SK-N-SH treated with all-trans-retinoic acid at 6 μM for 48 hours (cell line): ENCODE data around the gene ABCA8.

Source experiments
- ARNTL ChIP-seq: fragments of 450-650 bp; formaldehyde crosslinking; IDR thresholded peaks from 2 replicates; pipeline ENCODE4 v1.5.0; 2020; ENCODE audit warnings: low read depth, mild to moderate bottlenecking, moderate library complexity, borderline replicate concordance
- BACH2 ChIP-seq: fragments of 250-450 bp; sonication (Bioruptor Pico); IDR thresholded peaks from 2 replicates; pipeline ENCODE4 v1.9.0; 2021; ENCODE audit warnings: mild to moderate bottlenecking, borderline replicate concordance
- CSDC2 ChIP-seq: fragments of 250-450 bp; sonication (Bioruptor Pico); IDR thresholded peaks from 2 replicates; pipeline ENCODE4 v1.5.0; 2020; ENCODE audit warnings: mild to moderate bottlenecking, moderate library complexity
- GLIS3 ChIP-seq: fragments of 250-450 bp; sonication (Bioruptor Pico); IDR thresholded peaks from 2 replicates; pipeline ENCODE4 v1.5.0; 2020; ENCODE audit warnings: mild to moderate bottlenecking, moderate library complexity
- ISL1 ChIP-seq: fragments of 250-450 bp; sonication (Bioruptor Pico); IDR thresholded peaks from 2 replicates; pipeline ENCODE4 v2.1.2; 2022; ENCODE audit warnings: mild to moderate bottlenecking, moderate library complexity
- PPARA ChIP-seq: fragments of 250-450 bp; sonication (Bioruptor Pico); IDR thresholded peaks from 2 replicates; pipeline ENCODE4 v1.5.0; 2020; ENCODE audit warnings: mild to moderate bottlenecking, borderline replicate concordance
- RARB ChIP-seq: fragments of 250-450 bp; sonication (Bioruptor Pico); IDR thresholded peaks from 2 replicates; pipeline ENCODE4 v1.8.0; 2021; ENCODE audit warnings: mild to moderate bottlenecking, moderate library complexity
- TCF4 ChIP-seq: fragments of 250-450 bp; sonication (Bioruptor Pico); IDR thresholded peaks from 2 replicates; pipeline ENCODE4 v1.8.0; 2021; ENCODE audit warnings: mild to moderate bottlenecking, moderate library complexity, borderline replicate concordance
- ZFP3 ChIP-seq: fragments of 250-450 bp; sonication (Bioruptor Pico); IDR thresholded peaks from 2 replicates; pipeline ENCODE4 v1.5.0; 2020; ENCODE audit warnings: mild to moderate bottlenecking, moderate library complexity
- ZFP30 ChIP-seq: fragments of 450-650 bp; formaldehyde crosslinking; IDR thresholded peaks from 2 replicates; pipeline ENCODE4 v1.5.0; 2022; ENCODE audit warnings: mild to moderate bottlenecking, moderate library complexity
- ZNF565 ChIP-seq: fragments of 450-650 bp; formaldehyde crosslinking; conservative IDR thresholded peaks from 2 replicates; pipeline ENCODE4 v1.5.0; 2020; ENCODE audit warnings: low read depth, mild to moderate bottlenecking, moderate library complexity
- TF ChIP-seq, protein P1 (sequence below): fragments of 250-450 bp; sonication (Bioruptor Pico); IDR thresholded peaks from 2 replicates; pipeline ENCODE4 v1.8.0; 2020; ENCODE audit warnings: mild to moderate bottlenecking, moderate library complexity, borderline replicate concordance
- TF ChIP-seq, protein P2 (sequence below): fragments of 250-450 bp; sonication (Bioruptor Pico); IDR thresholded peaks from 2 replicates; pipeline ENCODE4 v1.5.1; 2020; ENCODE audit warnings: low read depth, mild to moderate bottlenecking, moderate library complexity
- TF ChIP-seq, protein P3 (sequence below): fragments of 250-450 bp; sonication (Bioruptor Pico); IDR thresholded peaks from 2 replicates; pipeline ENCODE4 v1.5.0; 2020; ENCODE audit warnings: mild to moderate bottlenecking, moderate library complexity

DNA sequence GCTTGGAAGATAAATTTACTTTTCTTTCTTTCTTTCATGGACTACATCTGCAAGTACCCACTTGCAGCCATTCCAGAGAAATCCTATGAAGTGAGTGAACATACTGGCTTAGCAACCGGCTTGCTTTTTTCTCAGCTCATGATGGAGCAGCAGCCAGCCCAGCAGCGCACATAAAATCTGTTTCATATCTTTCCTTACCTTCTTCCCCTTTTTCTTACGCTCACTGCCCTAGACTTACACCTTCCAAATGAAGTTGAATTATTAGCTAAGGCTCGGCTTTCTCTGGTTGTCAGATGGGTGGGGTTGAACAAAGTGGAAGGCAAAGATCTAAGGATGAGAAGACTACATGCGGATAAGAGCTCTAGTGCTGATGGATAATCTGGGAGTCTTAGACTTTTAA is 13.9 kb upstream of the ABCA8 start:
- TF ChIP-seq PPARA (no peak), ZNF565 (CRISPR knock-in tag) (no peak), ISL1 (CRISPR knock-in tag) (no peak), ZFP3 (CRISPR knock-in tag) (no peak), ARNTL (CRISPR knock-in tag) (no peak), ZFP30 (CRISPR knock-in tag) (no peak), CSDC2 (CRISPR knock-in tag) (no peak), BACH2 (CRISPR knock-in tag) (no peak), TCF4 (CRISPR knock-in tag) (no peak), RARB (CRISPR knock-in tag) (no peak), GLIS3 (CRISPR knock-in tag) (no peak)
- TF ChIP-seq, protein P1, sequence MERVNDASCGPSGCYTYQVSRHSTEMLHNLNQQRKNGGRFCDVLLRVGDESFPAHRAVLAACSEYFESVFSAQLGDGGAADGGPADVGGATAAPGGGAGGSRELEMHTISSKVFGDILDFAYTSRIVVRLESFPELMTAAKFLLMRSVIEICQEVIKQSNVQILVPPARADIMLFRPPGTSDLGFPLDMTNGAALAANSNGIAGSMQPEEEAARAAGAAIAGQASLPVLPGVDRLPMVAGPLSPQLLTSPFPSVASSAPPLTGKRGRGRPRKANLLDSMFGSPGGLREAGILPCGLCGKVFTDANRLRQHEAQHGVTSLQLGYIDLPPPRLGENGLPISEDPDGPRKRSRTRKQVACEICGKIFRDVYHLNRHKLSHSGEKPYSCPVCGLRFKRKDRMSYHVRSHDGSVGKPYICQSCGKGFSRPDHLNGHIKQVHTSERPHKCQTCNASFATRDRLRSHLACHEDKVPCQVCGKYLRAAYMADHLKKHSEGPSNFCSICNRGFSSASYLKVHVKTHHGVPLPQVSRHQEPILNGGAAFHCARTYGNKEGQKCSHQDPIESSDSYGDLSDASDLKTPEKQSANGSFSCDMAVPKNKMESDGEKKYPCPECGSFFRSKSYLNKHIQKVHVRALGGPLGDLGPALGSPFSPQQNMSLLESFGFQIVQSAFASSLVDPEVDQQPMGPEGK (CRISPR knock-in tag) = no peak
- TF ChIP-seq, protein P2, sequence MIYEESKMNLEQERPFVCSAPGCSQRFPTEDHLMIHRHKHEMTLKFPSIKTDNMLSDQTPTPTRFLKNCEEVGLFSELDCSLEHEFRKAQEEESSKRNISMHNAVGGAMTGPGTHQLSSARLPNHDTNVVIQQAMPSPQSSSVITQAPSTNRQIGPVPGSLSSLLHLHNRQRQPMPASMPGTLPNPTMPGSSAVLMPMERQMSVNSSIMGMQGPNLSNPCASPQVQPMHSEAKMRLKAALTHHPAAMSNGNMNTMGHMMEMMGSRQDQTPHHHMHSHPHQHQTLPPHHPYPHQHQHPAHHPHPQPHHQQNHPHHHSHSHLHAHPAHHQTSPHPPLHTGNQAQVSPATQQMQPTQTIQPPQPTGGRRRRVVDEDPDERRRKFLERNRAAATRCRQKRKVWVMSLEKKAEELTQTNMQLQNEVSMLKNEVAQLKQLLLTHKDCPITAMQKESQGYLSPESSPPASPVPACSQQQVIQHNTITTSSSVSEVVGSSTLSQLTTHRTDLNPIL = no peak
- TF ChIP-seq, protein P3, sequence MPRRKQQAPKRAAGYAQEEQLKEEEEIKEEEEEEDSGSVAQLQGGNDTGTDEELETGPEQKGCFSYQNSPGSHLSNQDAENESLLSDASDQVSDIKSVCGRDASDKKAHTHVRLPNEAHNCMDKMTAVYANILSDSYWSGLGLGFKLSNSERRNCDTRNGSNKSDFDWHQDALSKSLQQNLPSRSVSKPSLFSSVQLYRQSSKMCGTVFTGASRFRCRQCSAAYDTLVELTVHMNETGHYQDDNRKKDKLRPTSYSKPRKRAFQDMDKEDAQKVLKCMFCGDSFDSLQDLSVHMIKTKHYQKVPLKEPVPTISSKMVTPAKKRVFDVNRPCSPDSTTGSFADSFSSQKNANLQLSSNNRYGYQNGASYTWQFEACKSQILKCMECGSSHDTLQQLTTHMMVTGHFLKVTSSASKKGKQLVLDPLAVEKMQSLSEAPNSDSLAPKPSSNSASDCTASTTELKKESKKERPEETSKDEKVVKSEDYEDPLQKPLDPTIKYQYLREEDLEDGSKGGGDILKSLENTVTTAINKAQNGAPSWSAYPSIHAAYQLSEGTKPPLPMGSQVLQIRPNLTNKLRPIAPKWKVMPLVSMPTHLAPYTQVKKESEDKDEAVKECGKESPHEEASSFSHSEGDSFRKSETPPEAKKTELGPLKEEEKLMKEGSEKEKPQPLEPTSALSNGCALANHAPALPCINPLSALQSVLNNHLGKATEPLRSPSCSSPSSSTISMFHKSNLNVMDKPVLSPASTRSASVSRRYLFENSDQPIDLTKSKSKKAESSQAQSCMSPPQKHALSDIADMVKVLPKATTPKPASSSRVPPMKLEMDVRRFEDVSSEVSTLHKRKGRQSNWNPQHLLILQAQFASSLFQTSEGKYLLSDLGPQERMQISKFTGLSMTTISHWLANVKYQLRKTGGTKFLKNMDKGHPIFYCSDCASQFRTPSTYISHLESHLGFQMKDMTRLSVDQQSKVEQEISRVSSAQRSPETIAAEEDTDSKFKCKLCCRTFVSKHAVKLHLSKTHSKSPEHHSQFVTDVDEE (CRISPR knock-in tag) = no peak
